MM.1S (cell line): Measurements from ENCODE around the gene SLC12A7.

Source experiments
- CTCF ChIP-seq: fragments of 300-600 bp; sonication (generic); IDR thresholded peaks from 2 replicates; pipeline ENCODE4 v1.5.1; 2016; ENCODE audit warnings: antibody characterized with exemption, low read length, mixed read lengths
- EZH2 ChIP-seq: fragments of 300-600 bp; sonication (generic); optimal IDR thresholded peaks from 2 replicates; pipeline ENCODE3; 2017; ENCODE audit warnings: low read depth, mild to moderate bottlenecking, antibody characterized with exemption, low read length, mixed read lengths
- EZH2phosphoT487 ChIP-seq: fragments of 300-600 bp; sonication (generic); IDR thresholded peaks from 2 replicates; pipeline ENCODE4 v1.6.1; 2018; ENCODE audit warnings: antibody characterized with exemption, low read length

GRCh38 chr5:1035421-1036405 is 76.2 kb downstream of the SLC12A7 start:
- TF ChIP-seq CTCF = no peak
- TF ChIP-seq EZH2phosphoT487 = no peak
- no peak for TF ChIP-seq EZH2
